Kidney epithelial cell (primary cell): Measurements from ENCODE around the gene S100A5. TPM values are rescaled to one million over a fixed set of nuclear protein-coding genes. Genes with fewer than 3 reads are reported as not detected.

Experiments used
- DNase-seq: peaks from one replicate; pipeline ENCODE4 v3.0.0-alpha.2; 2010; ENCODE audit warnings: low read depth
- H3K27me3 ChIP-seq: 2 replicates; pipeline ENCODE4 v1.6.0; 2011; ENCODE audit warnings: low read length; ENCODE audit not compliant: control insufficient read depth, insufficient read depth
- H3K36me3 ChIP-seq: 2 replicates; pipeline ENCODE4 v1.5.1; 2011; ENCODE audit warnings: low read length; ENCODE audit not compliant: control insufficient read depth, insufficient read depth
- H3K4me3 ChIP-seq: 2 replicates; pipeline ENCODE4 v1.5.1; 2011; ENCODE audit warnings: low read depth, mild to moderate bottlenecking, control low read depth, low read length
- total RNA-seq: library from RNA; depleted of rRNA; stranded (reverse); fragments of >200 nt; gene quantifications from 2 replicates; pipeline ENCODE4 v1.2.3, GENCODE V29; 2015
- TF ChIP-seq, protein P1 (sequence below): IDR thresholded peaks from 2 replicates; pipeline ENCODE4 v1.5.1; 2011; ENCODE audit warnings: mild to moderate bottlenecking, moderate library complexity, low read length, control low read depth, inconsistent platforms; ENCODE audit not compliant: insufficient read depth, poor library complexity, severe bottlenecking

S100A5 gene
- total RNA-seq, 1 donor from 2014 or later = not detected

DNA sequence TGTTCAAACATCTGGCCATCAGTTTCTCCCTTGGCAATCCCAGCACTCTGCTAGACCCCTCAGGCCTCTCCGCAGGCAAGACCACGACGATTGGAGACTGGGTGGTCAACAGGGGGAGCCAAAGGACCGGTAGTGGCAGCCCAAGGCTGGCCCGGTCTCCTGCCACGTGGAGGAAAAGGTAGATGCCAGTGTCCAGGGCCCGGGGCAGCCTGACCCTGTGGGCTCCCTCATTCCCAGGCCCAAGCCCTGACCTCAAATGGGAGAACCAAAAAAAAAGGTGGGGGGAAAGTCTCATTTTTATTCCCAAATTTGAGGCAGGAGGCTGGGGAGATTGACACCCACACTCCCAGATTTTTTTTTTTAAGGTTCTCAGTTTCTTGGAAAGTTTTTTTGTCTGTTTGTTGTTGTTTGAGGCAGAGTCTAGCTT, 29.7 kb downstream of the S100A5 start:
- H3K4me3 ChIP-seq = no peak overlapping the region
- H3K27me3 ChIP-seq = no peaks in the 10 kb centered on the region
- TF ChIP-seq, protein P1, sequence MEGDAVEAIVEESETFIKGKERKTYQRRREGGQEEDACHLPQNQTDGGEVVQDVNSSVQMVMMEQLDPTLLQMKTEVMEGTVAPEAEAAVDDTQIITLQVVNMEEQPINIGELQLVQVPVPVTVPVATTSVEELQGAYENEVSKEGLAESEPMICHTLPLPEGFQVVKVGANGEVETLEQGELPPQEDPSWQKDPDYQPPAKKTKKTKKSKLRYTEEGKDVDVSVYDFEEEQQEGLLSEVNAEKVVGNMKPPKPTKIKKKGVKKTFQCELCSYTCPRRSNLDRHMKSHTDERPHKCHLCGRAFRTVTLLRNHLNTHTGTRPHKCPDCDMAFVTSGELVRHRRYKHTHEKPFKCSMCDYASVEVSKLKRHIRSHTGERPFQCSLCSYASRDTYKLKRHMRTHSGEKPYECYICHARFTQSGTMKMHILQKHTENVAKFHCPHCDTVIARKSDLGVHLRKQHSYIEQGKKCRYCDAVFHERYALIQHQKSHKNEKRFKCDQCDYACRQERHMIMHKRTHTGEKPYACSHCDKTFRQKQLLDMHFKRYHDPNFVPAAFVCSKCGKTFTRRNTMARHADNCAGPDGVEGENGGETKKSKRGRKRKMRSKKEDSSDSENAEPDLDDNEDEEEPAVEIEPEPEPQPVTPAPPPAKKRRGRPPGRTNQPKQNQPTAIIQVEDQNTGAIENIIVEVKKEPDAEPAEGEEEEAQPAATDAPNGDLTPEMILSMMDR = peak; percentile 97
- DNase-seq = no peak
- no peaks in the 10 kb centered on the region for H3K36me3 ChIP-seq

DNA sequence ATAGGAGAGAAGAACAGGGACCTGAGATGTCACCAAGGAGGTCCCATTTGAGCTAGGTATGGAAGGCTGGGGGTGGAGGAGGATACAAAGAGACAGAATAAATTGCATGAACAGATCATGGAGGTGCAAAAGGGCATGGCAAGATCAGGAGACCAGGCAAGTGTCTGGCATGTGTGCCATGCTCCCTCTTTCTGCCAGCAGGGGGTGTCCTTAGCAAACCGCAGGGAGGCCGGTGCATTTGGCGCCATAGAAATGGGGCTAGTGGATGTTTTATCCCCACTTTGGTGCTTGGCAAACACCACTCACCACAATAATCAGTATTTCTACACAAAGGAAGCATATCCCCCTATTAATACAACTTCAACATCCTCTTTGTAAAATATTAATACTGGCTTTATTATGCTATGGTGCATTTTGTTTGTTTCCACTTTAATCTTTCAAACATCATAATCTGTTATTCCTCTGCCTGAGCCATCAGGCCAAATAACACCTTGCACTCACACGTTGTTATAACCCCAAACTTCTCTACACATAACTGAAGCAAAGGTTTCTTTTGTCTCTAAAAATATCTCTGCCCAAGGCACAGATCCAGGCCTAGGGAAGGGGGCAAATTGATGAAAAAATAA, 30.9 kb downstream of the S100A5 start:
- DNase-seq = no peak
- H3K4me3 ChIP-seq = no peak overlapping the region
- TF ChIP-seq, protein P1 = peak; percentile 65
- no peaks in the 10 kb centered on the region for H3K36me3 ChIP-seq
- no peaks in the 10 kb centered on the region for H3K27me3 ChIP-seq

DNA sequence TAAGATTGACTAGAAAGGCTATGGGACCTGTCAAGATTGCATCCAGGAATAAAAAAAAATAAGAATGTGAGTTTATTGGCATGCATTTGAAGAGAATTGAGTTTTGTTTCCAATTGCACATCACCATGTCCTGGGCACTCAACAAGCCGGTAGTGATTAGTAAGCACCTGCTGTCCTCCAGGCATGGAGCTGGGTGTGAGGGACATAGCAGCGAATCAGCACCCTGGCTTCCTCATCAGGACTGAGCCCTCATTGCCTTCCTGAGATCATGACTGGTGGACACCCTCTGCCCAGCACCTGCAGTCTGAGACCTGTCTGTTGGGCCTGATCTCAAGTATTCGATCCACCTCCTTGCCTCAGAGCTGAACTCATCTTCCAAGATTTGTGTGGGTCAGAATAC, 31.7 kb downstream of the S100A5 start:
- DNase-seq = no peak
- no peaks in the 10 kb centered on the region for H3K27me3 ChIP-seq
- TF ChIP-seq, protein P1 = no peak
- H3K4me3 ChIP-seq = no peak overlapping the region
- H3K36me3 ChIP-seq = no peaks in the 10 kb centered on the region

DNA sequence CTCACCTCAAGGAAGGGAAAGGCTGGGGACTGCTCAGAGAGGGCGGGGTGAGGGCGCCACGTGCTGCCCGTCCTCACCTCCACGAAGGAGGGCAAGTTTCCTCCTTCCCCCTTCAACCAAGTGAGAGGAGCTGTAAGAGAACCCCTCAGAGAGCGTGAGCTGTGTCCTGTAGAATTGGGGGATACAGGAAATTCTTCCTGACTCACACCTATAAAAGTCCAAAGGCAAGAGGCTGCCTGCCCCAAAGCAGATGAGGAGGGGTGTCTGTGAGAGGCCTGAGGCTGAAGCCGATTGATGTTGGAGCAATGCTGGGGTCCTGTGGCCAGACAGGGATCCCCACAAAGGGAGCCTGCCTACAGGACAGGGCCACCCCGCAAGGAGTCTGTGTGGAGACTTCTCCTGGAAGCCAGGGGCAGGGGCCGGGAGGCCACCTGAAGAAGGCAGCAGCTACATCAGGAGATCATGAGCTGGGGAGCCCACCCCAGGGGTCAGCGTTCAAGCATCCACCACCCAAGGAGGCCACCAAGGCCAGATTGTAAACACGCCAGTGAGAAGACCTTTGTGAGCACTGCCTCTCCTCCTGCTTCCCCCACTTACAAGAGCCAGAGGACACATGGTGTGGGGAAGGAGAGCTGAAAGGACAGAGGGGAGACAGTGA, 32.7 kb downstream of the S100A5 start:
- no peak for DNase-seq
- H3K27me3 ChIP-seq = no peaks in the 10 kb centered on the region
- TF ChIP-seq, protein P1 = no peak
- no peak overlapping the region for H3K4me3 ChIP-seq
- no peaks in the 10 kb centered on the region for H3K36me3 ChIP-seq

DNA sequence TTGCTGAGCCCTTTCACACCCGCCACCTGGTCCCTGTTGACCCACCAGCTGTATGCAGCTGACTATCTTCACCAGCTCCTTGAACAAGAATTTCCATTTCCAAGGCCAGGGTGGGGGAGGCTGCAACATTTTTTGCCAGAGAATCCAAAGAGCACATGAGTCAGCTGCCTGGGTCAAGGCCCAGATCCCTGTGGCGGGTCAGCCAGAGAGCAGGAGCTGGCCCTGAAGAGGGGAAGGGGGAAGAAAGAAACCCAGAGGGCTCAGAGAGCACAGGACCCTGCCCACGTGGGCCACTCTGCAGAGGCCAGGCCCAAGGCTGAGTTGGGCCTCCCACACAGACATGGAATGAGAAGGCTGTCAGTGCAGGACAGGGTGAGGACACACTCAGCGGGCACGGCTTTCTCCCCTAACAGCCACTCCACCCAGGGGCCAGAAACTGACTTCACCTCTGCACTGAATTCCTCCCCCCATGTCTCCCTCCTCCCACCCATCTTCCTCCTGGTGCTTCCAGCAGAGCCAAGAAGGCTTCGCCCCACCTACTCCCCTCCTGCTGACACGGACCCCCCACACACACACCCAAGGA, 33.8 kb downstream of the S100A5 start:
- DNase-seq = no peak

More for the DNA sequence above, 33.8 kb downstream of the S100A5 start:
- TF ChIP-seq, protein P1 = no peak
- no peaks in the 10 kb centered on the region for H3K36me3 ChIP-seq
- no peak overlapping the region for H3K4me3 ChIP-seq
- H3K27me3 ChIP-seq = no peaks in the 10 kb centered on the region
